T-cell (primary cell): Measurements from ENCODE around the gene PRKN. TPM values are rescaled to one million over a fixed set of nuclear protein-coding genes. Genes with fewer than 3 reads are reported as not detected.

ENCODE experiments used
- ATAC-seq, 4 experiments: fragments of 200-7000 bp in 3 of 4; fragments of 150-1000 bp in 1 of 4; cut with Tn5 transposase; replicated peaks in 1 of 4; 1 replicate in 3 of 4; 2 replicates in 1 of 4; pipeline ENCODE4 v1.10.0; 2021; ENCODE audit warnings: moderate library complexity in 3 of 4, mild to moderate bottlenecking in 2 of 4, moderate number of reproducible peaks in 1 of 4
- CTCF ChIA-PET, 2 donors: fragments of 300-600 bp; sonication (Branson Sonifier 250); formaldehyde crosslinking; loops; one replicate each; lab custom pipeline; 2022; ENCODE audit warnings: antibody characterized with exemption in 2 of 2; lab: Charles Lee
- POLR2A ChIA-PET, 2 donors: fragments of 300-600 bp; sonication (Branson Sonifier 250); formaldehyde crosslinking; loops; one replicate each; lab custom pipeline; 2022; ENCODE audit warnings: antibody characterized with exemption in 2 of 2; lab: Charles Lee
- DNase-seq, 35 experiments: peaks; one replicate each; pipeline versions ENCODE4 v3.0.0 to v3.0.0-alpha.2; 2013 to 2023
- H3K27ac ChIP-seq: one replicate; pipeline ENCODE4 v1.5.1; 2013; ENCODE audit warnings: low read length
- H3K27me3 ChIP-seq, 2 experiments: replicated peaks in 1 of 2; 1 replicate in 1 of 2; 2 replicates in 1 of 2; pipeline versions ENCODE4 v1.6.1 to v1.7.0; 2013; ENCODE audit warnings: low read length in 1 of 2, mixed read lengths in 1 of 2; ENCODE audit not compliant: control insufficient read depth in 2 of 2, insufficient read depth in 2 of 2; ENCODE audit errors: extremely low read depth in 1 of 2
- H3K36me3 ChIP-seq, 2 donors: 1 replicate in 1 of 2; 2 replicates in 1 of 2; pipeline versions ENCODE4 v1.6.1 to v1.7.0; 2013; ENCODE audit warnings: low read length in 1 of 2; ENCODE audit not compliant: control insufficient read depth in 2 of 2, insufficient read depth in 1 of 2; ENCODE audit errors: extremely low read depth in 1 of 2
- H3K4me1 ChIP-seq, 2 experiments: 1 replicate in 1 of 2; 2 replicates in 1 of 2; pipeline versions ENCODE4 v1.6.1 to v1.7.0; 2013; ENCODE audit warnings: low read length in 2 of 2, mixed read lengths in 1 of 2; ENCODE audit not compliant: insufficient read depth in 2 of 2, control insufficient read depth in 1 of 2; ENCODE audit errors: extremely low read depth in 1 of 2
- H3K4me3 ChIP-seq, 2 donors: 1 replicate in 1 of 2; 2 replicates in 1 of 2; pipeline versions ENCODE4 v1.5.1 to v1.7.0; 2013; ENCODE audit warnings: mild to moderate bottlenecking in 2 of 2, low read length in 1 of 2, moderate library complexity in 1 of 2; ENCODE audit not compliant: control insufficient read depth in 1 of 2; ENCODE audit errors: extremely low read depth in 1 of 2
- H3K9me3 ChIP-seq: 2 replicates; pipeline ENCODE4 v1.7.0; 2013
- H3K27ac Mint-ChIP-seq, 2 donors: one replicate each; pipeline ENCODE4 v1.8.0; 2020 to 2021; ENCODE audit warnings: mild to moderate bottlenecking in 2 of 2, mixed read lengths in 2 of 2
- H3K27me3 Mint-ChIP-seq, 2 donors: one replicate each; pipeline ENCODE4 v1.8.0; 2021 to 2022; ENCODE audit warnings: mixed read lengths in 2 of 2
- H3K36me3 Mint-ChIP-seq: one replicate; pipeline ENCODE4 v1.8.0; 2021; ENCODE audit warnings: mixed read lengths
- H3K4me1 Mint-ChIP-seq, 3 donors: one replicate each; pipeline ENCODE4 v1.8.0; 2020 to 2022; ENCODE audit warnings: mixed read lengths in 3 of 3, mild to moderate bottlenecking in 1 of 3
- H3K4me3 Mint-ChIP-seq, 3 donors: one replicate each; pipeline ENCODE4 v1.8.0; 2020 to 2022; ENCODE audit warnings: mild to moderate bottlenecking in 3 of 3, mixed read lengths in 3 of 3, moderate library complexity in 3 of 3
- H3K9me3 Mint-ChIP-seq, 3 donors: one replicate each; pipeline ENCODE4 v1.8.0; 2020 to 2022; ENCODE audit warnings: mixed read lengths in 3 of 3
- WGBS: methylation state at CpG from one replicate; pipeline ENCODE4 v1.1.5; 2013; ENCODE audit warnings: missing lambda C conversion rate; ENCODE audit not compliant: insufficient coverage; 5-methylcytosine and 5-hydroxymethylcytosine counted together
- total RNA-seq, 35 experiments: library from RNA in 6 of 35; stranded (reverse) in 6 of 35; fragments of 120-200 nt in 1 of 35; gene quantifications; one replicate each; pipeline versions ENCODE4 v1.2.1 to v1.2.4 and lab custom pipeline; 2013 to 2026

PRKN gene
- total RNA-seq, 5 donors from 2014 or later (not counting 1 experiment from before 2014, with no cell fraction given): 3.4 to 7.7 (median 6.1) TPM

DNA sequence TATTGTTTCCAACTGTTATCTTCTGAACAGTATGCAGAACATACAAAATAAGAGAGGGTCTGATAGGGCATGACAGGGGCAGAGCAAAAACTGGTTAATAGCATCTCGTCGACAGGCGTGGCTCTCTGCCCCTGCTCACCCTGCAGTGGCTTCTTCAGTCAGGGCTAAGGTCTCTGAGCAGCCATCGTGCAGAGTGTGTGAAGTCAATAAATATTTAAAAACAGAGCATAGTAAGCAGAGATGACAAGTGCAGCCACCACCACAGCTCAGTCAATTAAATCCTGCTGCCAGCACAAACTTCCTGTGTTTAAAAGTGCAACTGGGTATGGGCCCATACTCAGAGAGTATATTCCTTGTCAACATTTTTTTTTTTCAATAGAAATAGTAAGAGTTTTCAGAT, 1080.3 kb downstream of the PRKN start:
- WGBS: 88% methylated on average over 3 of the region's 4 CpGs
- H3K9me3 Mint-ChIP-seq: peaks cover 6 to 17% (median 7%) of the 10 kb centered on the region in 3 donors
- Histone ChIP-seq H3K4me1 (no peaks in the 10 kb centered on the region), H3K36me3 (no peaks in the 10 kb centered on the region), H3K27me3 (no peaks in the 10 kb centered on the region), H3K4me3 (no peak overlapping the region), H3K27ac (no peak overlapping the region), H3K9me3 (no peaks in the 10 kb centered on the region)
- H3K4me1 Mint-ChIP-seq: no peaks in the 10 kb centered on the region
- CTCF ChIA-PET: no interaction called here
- no peaks in the 10 kb centered on the region for H3K36me3 Mint-ChIP-seq
- ATAC-seq: no peak
- H3K4me3 Mint-ChIP-seq: no peak overlapping the region
- H3K27ac Mint-ChIP-seq: no peak overlapping the region
- DNase-seq: no peak
- H3K27me3 Mint-ChIP-seq: peaks cover 0 to 4% of the 10 kb centered on the region in 2 donors
- POLR2A ChIA-PET: no interaction called here

DNA sequence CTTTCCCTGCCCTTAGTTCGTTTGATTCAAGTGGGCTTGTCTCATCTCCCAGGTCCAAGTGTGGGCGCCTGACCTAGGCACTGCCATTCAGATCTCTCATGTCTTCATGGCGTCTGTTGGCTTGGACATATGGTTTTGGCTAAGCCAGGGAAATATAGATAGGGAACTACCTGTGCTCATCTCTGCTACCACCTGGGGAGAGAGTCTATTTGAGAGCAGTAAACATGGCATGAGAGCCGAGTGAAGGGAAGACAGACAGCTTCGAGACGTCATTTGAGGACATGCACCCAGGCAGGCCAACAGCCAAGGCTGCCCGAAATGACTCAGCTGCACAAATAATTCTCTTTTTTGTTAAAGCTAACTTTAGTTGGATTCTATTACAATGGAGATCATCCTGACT, 1083.0 kb downstream of the PRKN start:
- Mint-ChIP-seq H3K9me3 (peaks cover 3 to 5% (median 5%) of the 10 kb centered on the region in 3 donors), H3K4me3 (no peak overlapping the region), H3K27me3 (peaks cover 0 to 4% of the 10 kb centered on the region in 2 donors), H3K27ac (no peak overlapping the region), H3K36me3 (no peaks in the 10 kb centered on the region), H3K4me1 (no peaks in the 10 kb centered on the region)
- Histone ChIP-seq H3K36me3 (no peaks in the 10 kb centered on the region), H3K4me1 (no peaks in the 10 kb centered on the region), H3K27ac (no peak overlapping the region), H3K4me3 (no peak overlapping the region), H3K9me3 (no peaks in the 10 kb centered on the region), H3K27me3 (no peaks in the 10 kb centered on the region)
- no peak for ATAC-seq
- WGBS: 80% methylated on average over 4 of the region's 7 CpGs
- no peak for DNase-seq
- POLR2A ChIA-PET: interaction anchor here in 1 of 2 donors (0.6 kb wide), 1 partner anchor 35 kb away, joined by 5 read pairs; no protein-coding TSS in a partner anchor
- CTCF ChIA-PET: no interaction called here

GRCh38 chr6:161641175-161641574, 1086.4 kb downstream of the PRKN start:
- ATAC-seq (no peak), DNase-seq (no peak)
- Mint-ChIP-seq H3K9me3 (peaks cover 3 to 7% (median 5%) of the 10 kb centered on the region in 3 donors), H3K36me3 (no peaks in the 10 kb centered on the region), H3K4me1 (no peaks in the 10 kb centered on the region), H3K4me3 (no peak overlapping the region), H3K27ac (no peak overlapping the region), H3K27me3 (peaks cover 0 to 4% of the 10 kb centered on the region in 2 donors)
- H3K4me3 ChIP-seq: no peak overlapping the region
- no peaks in the 10 kb centered on the region for H3K36me3 ChIP-seq
- ChIA-PET CTCF (no interaction called here), POLR2A (no interaction called here)
- no peaks in the 10 kb centered on the region for H3K4me1 ChIP-seq
- WGBS: 17% methylated on average over 1 of the region's 1 CpG
- H3K9me3 ChIP-seq: no peaks in the 10 kb centered on the region
- no peak overlapping the region for H3K27ac ChIP-seq
- no peaks in the 10 kb centered on the region for H3K27me3 ChIP-seq

GRCh38 chr6:161639772-161640171, 1087.8 kb downstream of the PRKN start:
- H3K4me1 Mint-ChIP-seq: no peaks in the 10 kb centered on the region
- no peak overlapping the region for H3K4me3 Mint-ChIP-seq
- POLR2A ChIA-PET: no interaction called here
- Histone ChIP-seq H3K4me3 (no peak overlapping the region), H3K27me3 (no peaks in the 10 kb centered on the region), H3K36me3 (no peaks in the 10 kb centered on the region), H3K9me3 (no peaks in the 10 kb centered on the region), H3K27ac (no peak overlapping the region), H3K4me1 (no peaks in the 10 kb centered on the region)
- no peak overlapping the region for H3K27ac Mint-ChIP-seq
- H3K9me3 Mint-ChIP-seq: peaks cover 0 to 3% (median 0%) of the 10 kb centered on the region in 3 donors
- WGBS: no CpG with 5 or more reads among the region's 2 CpGs
- no peaks in the 10 kb centered on the region for H3K27me3 Mint-ChIP-seq
- H3K36me3 Mint-ChIP-seq: no peaks in the 10 kb centered on the region
- no peak for DNase-seq
- ATAC-seq: no peak
- CTCF ChIA-PET: no interaction called here

DNA sequence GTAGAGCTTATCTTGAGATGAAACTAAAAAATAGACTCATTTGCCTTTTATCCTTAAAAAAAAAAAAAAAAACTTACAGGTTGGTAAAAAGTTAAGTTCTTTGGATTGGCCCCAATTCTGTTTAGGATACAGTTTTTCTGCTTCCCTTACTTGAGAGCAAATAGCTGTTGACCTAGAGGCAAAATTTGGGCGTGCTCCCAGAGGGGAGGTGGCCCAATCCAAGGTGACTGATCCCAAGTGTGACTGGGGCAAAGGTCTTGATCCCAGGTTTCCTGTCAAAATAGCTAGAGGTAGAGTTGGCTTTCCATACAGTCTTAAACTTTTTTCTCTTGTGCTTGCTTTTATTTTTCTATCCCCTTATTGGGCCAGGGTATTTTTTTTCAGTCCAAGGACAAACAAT, 1089.9 kb downstream of the PRKN start:
- no peaks in the 10 kb centered on the region for H3K9me3 ChIP-seq
- peaks cover 0 to 3% (median 0%) of the 10 kb centered on the region in 3 donors for H3K9me3 Mint-ChIP-seq
- ChIA-PET POLR2A (interaction anchor here in 1 of 2 donors (0.6 kb wide), 1 partner anchor 209 kb away, joined by 4 read pairs; no protein-coding TSS in a partner anchor), CTCF (interaction anchor here in 1 of 2 donors (0.7 kb wide), 1 partner anchor 13 kb away, joined by 3 read pairs; no protein-coding TSS in a partner anchor)
- no peak overlapping the region for H3K27ac ChIP-seq
- no peak overlapping the region for H3K4me3 ChIP-seq
- H3K4me3 Mint-ChIP-seq: no peak overlapping the region
- no peak for DNase-seq
- H3K36me3 Mint-ChIP-seq: no peaks in the 10 kb centered on the region
- H3K36me3 ChIP-seq: no peaks in the 10 kb centered on the region
- no CpG with 5 or more reads among the region's 1 CpG for WGBS
- H3K27me3 Mint-ChIP-seq: no peaks in the 10 kb centered on the region
- no peaks in the 10 kb centered on the region for H3K4me1 ChIP-seq
- no peak overlapping the region for H3K27ac Mint-ChIP-seq
- peaks cover 0 to 4% (median 4%) of the 10 kb centered on the region in 3 donors for H3K4me1 Mint-ChIP-seq
- H3K27me3 ChIP-seq: no peaks in the 10 kb centered on the region
- no peak for ATAC-seq

DNA sequence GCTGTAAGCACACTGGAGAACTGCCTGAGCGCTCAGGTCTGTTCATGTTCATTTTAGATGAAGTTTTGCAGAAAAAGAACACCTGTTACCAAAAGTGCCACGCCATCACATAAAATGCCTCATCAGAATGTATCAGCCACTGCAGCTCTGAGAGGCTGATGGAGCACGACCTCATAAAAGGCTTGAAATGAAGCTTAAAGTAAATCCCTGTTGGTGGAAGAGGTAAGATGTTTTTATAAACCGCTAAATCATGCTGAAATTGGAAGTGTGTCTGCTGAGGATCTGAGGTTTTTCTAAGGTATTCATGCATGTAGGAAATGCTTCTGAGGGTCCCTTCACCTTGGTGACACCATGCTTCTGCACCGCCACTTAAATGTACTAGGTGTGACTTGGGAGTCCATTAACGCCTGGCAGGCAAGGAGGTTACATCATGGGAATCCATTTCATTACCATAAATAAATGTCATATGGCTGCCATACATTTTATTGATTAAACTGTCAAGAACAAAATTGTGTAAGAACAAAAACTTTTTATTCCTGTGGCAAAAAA, 1090.6 kb downstream of the PRKN start:
- Histone ChIP-seq H3K4me3 (no peak overlapping the region), H3K27me3 (no peaks in the 10 kb centered on the region), H3K9me3 (no peaks in the 10 kb centered on the region), H3K36me3 (no peaks in the 10 kb centered on the region), H3K4me1 (no peaks in the 10 kb centered on the region), H3K27ac (no peak overlapping the region)
- Mint-ChIP-seq H3K4me1 (peaks cover 0 to 9% (median 8%) of the 10 kb centered on the region in 3 donors), H3K27ac (no peak overlapping the region), H3K9me3 (peaks cover 0 to 3% (median 0%) of the 10 kb centered on the region in 3 donors), H3K27me3 (no peaks in the 10 kb centered on the region), H3K36me3 (no peaks in the 10 kb centered on the region), H3K4me3 (no peak overlapping the region)
- DNase-seq (no peak), ATAC-seq (no peak)
- ChIA-PET CTCF (no interaction called here), POLR2A (interaction anchor here in 1 of 2 donors (0.6 kb wide), 1 partner anchor 210 kb away, joined by 4 read pairs; no protein-coding TSS in a partner anchor)
- WGBS: 83% methylated on average over 3 of the region's 6 CpGs
